Breast epithelium (tissue), 3 donors: ENCODE data around the gene ENOX1.

ENCODE experiments used
- POLR2A ChIP-seq: fragments of 450-650 bp; IDR thresholded peaks from one replicate; pipeline ENCODE4 v1.6.1; 2016; ENCODE audit warnings: antibody characterized with exemption, mild to moderate bottlenecking, moderate library complexity
- POLR2AphosphoS5 ChIP-seq, 3 donors: sonication (generic); formaldehyde crosslinking; IDR thresholded peaks; one replicate each; pipeline ENCODE4 v1.6.1; 2017; ENCODE audit warnings: antibody characterized with exemption in 3 of 3
- TF ChIP-seq, protein P1 (sequence below), 3 donors: fragments of 450-650 bp; IDR thresholded peaks; one replicate each; pipeline ENCODE4 v1.5.1; 2016 to 2017; ENCODE audit warnings: antibody characterized with exemption in 3 of 3, mild to moderate bottlenecking in 3 of 3, moderate library complexity in 3 of 3

DNA sequence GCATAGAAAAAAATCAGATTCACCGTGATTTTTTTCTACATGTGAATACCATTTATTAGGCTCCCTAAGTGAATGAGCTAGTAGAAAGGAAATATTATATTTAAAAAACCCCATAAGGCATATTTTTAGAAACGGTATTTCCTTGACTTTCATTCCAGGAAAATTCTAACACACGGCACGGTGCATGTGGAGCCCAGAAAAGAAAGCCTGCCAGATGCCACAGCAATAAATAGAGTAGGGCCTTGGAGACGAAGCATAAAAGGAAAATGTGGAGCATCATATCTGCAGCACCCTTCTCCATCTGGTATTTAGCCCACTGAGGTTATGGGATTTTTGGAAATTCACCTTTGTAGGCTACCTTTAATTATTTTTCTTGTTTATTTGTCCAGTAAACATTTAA, 314.4 kb downstream of the ENOX1 start:
- TF ChIP-seq, protein P1, sequence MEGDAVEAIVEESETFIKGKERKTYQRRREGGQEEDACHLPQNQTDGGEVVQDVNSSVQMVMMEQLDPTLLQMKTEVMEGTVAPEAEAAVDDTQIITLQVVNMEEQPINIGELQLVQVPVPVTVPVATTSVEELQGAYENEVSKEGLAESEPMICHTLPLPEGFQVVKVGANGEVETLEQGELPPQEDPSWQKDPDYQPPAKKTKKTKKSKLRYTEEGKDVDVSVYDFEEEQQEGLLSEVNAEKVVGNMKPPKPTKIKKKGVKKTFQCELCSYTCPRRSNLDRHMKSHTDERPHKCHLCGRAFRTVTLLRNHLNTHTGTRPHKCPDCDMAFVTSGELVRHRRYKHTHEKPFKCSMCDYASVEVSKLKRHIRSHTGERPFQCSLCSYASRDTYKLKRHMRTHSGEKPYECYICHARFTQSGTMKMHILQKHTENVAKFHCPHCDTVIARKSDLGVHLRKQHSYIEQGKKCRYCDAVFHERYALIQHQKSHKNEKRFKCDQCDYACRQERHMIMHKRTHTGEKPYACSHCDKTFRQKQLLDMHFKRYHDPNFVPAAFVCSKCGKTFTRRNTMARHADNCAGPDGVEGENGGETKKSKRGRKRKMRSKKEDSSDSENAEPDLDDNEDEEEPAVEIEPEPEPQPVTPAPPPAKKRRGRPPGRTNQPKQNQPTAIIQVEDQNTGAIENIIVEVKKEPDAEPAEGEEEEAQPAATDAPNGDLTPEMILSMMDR (IDR thresholded peaks at IDR 0.05): no peak
- TF ChIP-seq POLR2A (no peak), POLR2AphosphoS5 (IDR thresholded peaks at IDR 0.05) (no peak)
